Vagina (tissue), 2 donors: ENCODE measurements around the gene RAD1. TPM values are rescaled to one million over a fixed set of nuclear protein-coding genes. Genes with fewer than 3 reads are reported as not detected.
A peak's percentile ranks its signal among the peaks of the same experiment; 100 is the strongest.

Source experiments
- DNase-seq, 2 donors: peaks; one replicate each; pipeline ENCODE4 v3.0.0-alpha.2; 2017; ENCODE audit errors: extremely low spot score in 2 of 2
- H3K27ac ChIP-seq: fragments of 200-600 bp; sonication (generic); one replicate; pipeline ENCODE4 v1.5.1; 2019
- H3K27me3 ChIP-seq: fragments of 200-600 bp; sonication (generic); one replicate; pipeline ENCODE4 v1.5.1; 2019
- H3K36me3 ChIP-seq, 2 donors: fragments of 200-600 bp; sonication (generic); one replicate each; pipeline ENCODE4 v1.5.1; 2017 to 2019
- H3K4me1 ChIP-seq: fragments of 200-600 bp; sonication (generic); one replicate; pipeline ENCODE4 v1.5.1; 2019
- H3K4me3 ChIP-seq, 2 donors: fragments of 200-600 bp; sonication (generic); 1 replicate in 1 of 2; 2 replicates in 1 of 2; pipeline ENCODE4 v1.5.1; 2016 to 2019
- H3K9me3 ChIP-seq: fragments of 200-600 bp; sonication (generic); one replicate; pipeline ENCODE4 v1.5.1; 2019
- CTCF ChIP-seq, 3 experiments: fragments of 450-650 bp in 2 of 3; fragments of 200-600 bp in 1 of 3; sonication (generic) in 1 of 3; IDR thresholded peaks; one replicate each; pipeline ENCODE4 v1.5.1; 2017 to 2019; ENCODE audit warnings: antibody characterized with exemption in 3 of 3, mild to moderate bottlenecking in 2 of 3, moderate library complexity in 2 of 3
- POLR2A ChIP-seq, 2 donors: fragments of 450-650 bp; IDR thresholded peaks; one replicate each; pipeline ENCODE4 v1.6.1; 2017; ENCODE audit warnings: antibody characterized with exemption in 2 of 2, mild to moderate bottlenecking in 2 of 2, moderate library complexity in 2 of 2
- POLR2AphosphoS5 ChIP-seq, 2 donors: sonication (generic); formaldehyde crosslinking; IDR thresholded peaks; one replicate each; pipeline ENCODE4 v1.9.0; 2017; ENCODE audit warnings: antibody characterized with exemption in 2 of 2, mild to moderate bottlenecking in 2 of 2, low read depth in 1 of 2; ENCODE audit not compliant: insufficient read depth in 1 of 2
- intact Hi-C: fragments of 100-400 bp; cut with DNase I; formaldehyde crosslinking; loops from one replicate; pipeline ENCODE4 v1.15.1; 2023
- total RNA-seq: library from RNA; depleted of rRNA; stranded (reverse); fragments of >200 nt; gene quantifications from one replicate; pipeline ENCODE4 v1.2.3, GENCODE V29; 2016

RAD1 gene
- total RNA-seq, 1 donor from 2014 or later: 27.7 TPM

GRCh38 chr5:34913072-34913471 is 2.2 kb downstream of the RAD1 start:
- H3K27ac ChIP-seq: peak overlapping the region; percentile 90
- no peaks in the 10 kb centered on the region for H3K9me3 ChIP-seq
- no peaks in the 10 kb centered on the region for H3K27me3 ChIP-seq
- H3K4me3 ChIP-seq: peak overlapping the region in 1 of 2 donors; percentile 99
- H3K36me3 ChIP-seq: peaks cover 0 to 35% of the 10 kb centered on the region in 2 donors
- H3K4me1 ChIP-seq: peaks cover 39% of the 10 kb centered on the region
- TF ChIP-seq POLR2A (IDR thresholded peaks at IDR 0.05): no peak
- no peak for TF ChIP-seq CTCF (IDR thresholded peaks at IDR 0.05)
- peak in 1 of 2 donors; percentile 41 for TF ChIP-seq POLR2AphosphoS5 (IDR thresholded peaks at IDR 0.05; ENCODE audit: insufficient read depth in 1 of 2, low read depth in 1 of 2)
- intact Hi-C loops: no loop called here
- DNase-seq: no peak

- intact Hi-C loops: no loop called here
- Histone ChIP-seq H3K4me1 (no peaks in the 10 kb centered on the region), H3K27ac (no peak overlapping the region), H3K9me3 (no peaks in the 10 kb centered on the region), H3K36me3 (peaks cover 0 to 32% of the 10 kb centered on the region in 2 donors), H3K27me3 (no peaks in the 10 kb centered on the region), H3K4me3 (no peak overlapping the region)
- TF ChIP-seq POLR2AphosphoS5 (IDR thresholded peaks at IDR 0.05; ENCODE audit: insufficient read depth in 1 of 2, low read depth in 1 of 2) (no peak), CTCF (IDR thresholded peaks at IDR 0.05) (no peak), POLR2A (IDR thresholded peaks at IDR 0.05) (no peak)
- no peak for DNase-seq
These were observed 9.7 kb downstream of the RAD1 start for GRCh38 chr5:34905564-34905963.

DNA sequence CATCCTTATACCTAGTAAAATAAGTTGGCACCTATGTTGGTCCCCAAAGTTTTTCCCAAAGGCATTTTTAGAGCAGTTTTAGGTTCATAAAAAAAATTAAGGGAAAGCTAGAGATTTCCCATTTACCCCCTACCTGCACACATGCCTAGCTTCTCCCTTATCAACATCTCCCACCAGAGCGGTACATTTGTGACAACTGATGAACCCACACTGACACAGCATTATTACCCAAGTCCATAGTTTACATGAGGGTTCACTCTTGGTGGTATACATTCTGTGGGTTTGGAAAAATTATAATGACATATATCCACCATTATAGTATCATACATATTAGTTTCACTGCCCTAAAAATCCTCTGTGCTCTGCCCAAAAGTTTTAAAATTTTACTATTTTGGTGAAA is 12.0 kb downstream of the RAD1 start:
- TF ChIP-seq CTCF (IDR thresholded peaks at IDR 0.05): no peak
- no peak for TF ChIP-seq POLR2AphosphoS5 (IDR thresholded peaks at IDR 0.05; ENCODE audit: insufficient read depth in 1 of 2, low read depth in 1 of 2)
- no peak for TF ChIP-seq POLR2A (IDR thresholded peaks at IDR 0.05)
- intact Hi-C loops: loop anchor here (5.0 kb wide), 1 partner anchor 426 kb away; no protein-coding TSS in a partner anchor
- H3K27ac ChIP-seq: no peak overlapping the region
- no peaks in the 10 kb centered on the region for H3K27me3 ChIP-seq
- H3K9me3 ChIP-seq: no peaks in the 10 kb centered on the region
- H3K4me3 ChIP-seq: no peak overlapping the region
- peaks cover 0 to 11% of the 10 kb centered on the region in 2 donors for H3K36me3 ChIP-seq
- no peak for DNase-seq
- H3K4me1 ChIP-seq: no peaks in the 10 kb centered on the region

- intact Hi-C loops: loop anchor here (5.0 kb wide), 1 partner anchor 423 kb away; no protein-coding TSS in a partner anchor
- no peak for DNase-seq
- no peaks in the 10 kb centered on the region for H3K27me3 ChIP-seq
- peaks cover 0 to 11% of the 10 kb centered on the region in 2 donors for H3K36me3 ChIP-seq
- no peak overlapping the region for H3K4me3 ChIP-seq
- TF ChIP-seq POLR2A (IDR thresholded peaks at IDR 0.05) (no peak), CTCF (IDR thresholded peaks at IDR 0.05) (no peak), POLR2AphosphoS5 (IDR thresholded peaks at IDR 0.05; ENCODE audit: insufficient read depth in 1 of 2, low read depth in 1 of 2) (no peak)
- no peaks in the 10 kb centered on the region for H3K9me3 ChIP-seq
- H3K27ac ChIP-seq: no peak overlapping the region
- H3K4me1 ChIP-seq: no peaks in the 10 kb centered on the region
These were observed 14.7 kb downstream of the RAD1 start for GRCh38 chr5:34900652-34901051.

- H3K27ac ChIP-seq: no peak overlapping the region
- no peak for DNase-seq
- intact Hi-C loops: no loop called here
- TF ChIP-seq POLR2A (IDR thresholded peaks at IDR 0.05) (no peak), CTCF (IDR thresholded peaks at IDR 0.05) (no peak), POLR2AphosphoS5 (IDR thresholded peaks at IDR 0.05; ENCODE audit: insufficient read depth in 1 of 2, low read depth in 1 of 2) (no peak)
- H3K9me3 ChIP-seq: no peaks in the 10 kb centered on the region
- H3K4me1 ChIP-seq: no peaks in the 10 kb centered on the region
- peaks cover 0 to 5% of the 10 kb centered on the region in 2 donors for H3K36me3 ChIP-seq
- no peak overlapping the region for H3K4me3 ChIP-seq
- H3K27me3 ChIP-seq: no peaks in the 10 kb centered on the region
These were observed 16.2 kb downstream of the RAD1 start for GRCh38 chr5:34899066-34899465.
